Lung (tissue), 12 donors: ENCODE data around the gene AKAP13. TPM values are rescaled to one million over a fixed set of nuclear protein-coding genes. Genes with fewer than 3 reads are reported as not detected.
"Not testable (repeated sequence)": the region's sequence is repeated elsewhere in the genome, so short reads cannot be mapped to it uniquely, and the experiment has no call there.

Source experiments
- ATAC-seq: fragments of 200-7000 bp; cut with Tn5 transposase; one replicate; pipeline ENCODE4 v1.9.1; 2020; ENCODE audit warnings: moderate number of reproducible peaks; ENCODE audit not compliant: insufficient read depth, low FRiP score
- DNase-seq, 3 donors: peaks; one replicate each; pipeline ENCODE4 v3.0.0-alpha.2; 2013 to 2017
- H3K27ac ChIP-seq, 2 donors: one replicate each; pipeline ENCODE4 v1.5.1; 2013; ENCODE audit warnings: mild to moderate bottlenecking in 2 of 2, moderate library complexity in 2 of 2, control low read depth in 1 of 2, inconsistent platforms in 1 of 2, low read depth in 1 of 2, low read length in 1 of 2
- H3K27me3 ChIP-seq, 3 donors: one replicate each; pipeline ENCODE4 v1.5.1; 2013; ENCODE audit warnings: low read length in 2 of 3; ENCODE audit not compliant: control insufficient read depth in 3 of 3, insufficient read depth in 3 of 3
- H3K36me3 ChIP-seq, 4 donors: one replicate each; pipeline ENCODE4 v1.5.1; 2013; ENCODE audit warnings: low read length in 4 of 4, mild to moderate bottlenecking in 1 of 4, moderate library complexity in 1 of 4; ENCODE audit not compliant: control insufficient read depth in 4 of 4, insufficient read depth in 4 of 4
- H3K4me1 ChIP-seq, 5 donors: one replicate each; pipeline ENCODE4 v1.5.1; 2013; ENCODE audit warnings: low read length in 5 of 5, mild to moderate bottlenecking in 2 of 5, moderate library complexity in 1 of 5; ENCODE audit not compliant: control insufficient read depth in 5 of 5, insufficient read depth in 5 of 5
- H3K4me3 ChIP-seq: one replicate; pipeline ENCODE4 v1.5.1; 2013; ENCODE audit warnings: mild to moderate bottlenecking, control low read depth, moderate library complexity
- H3K9ac ChIP-seq, 2 donors: one replicate each; pipeline ENCODE4 v1.5.1; 2013; ENCODE audit warnings: low read length in 2 of 2, control low read depth in 1 of 2; ENCODE audit not compliant: insufficient read depth in 1 of 2
- H3K9me3 ChIP-seq, 4 donors: one replicate each; pipeline ENCODE4 v1.5.1; 2013; ENCODE audit warnings: low read length in 3 of 4, mild to moderate bottlenecking in 1 of 4, moderate library complexity in 1 of 4; ENCODE audit not compliant: control insufficient read depth in 4 of 4, insufficient read depth in 3 of 4
- CTCF ChIP-seq: IDR thresholded peaks from 2 replicates; pipeline ENCODE4 v1.5.1; 2012; ENCODE audit warnings: mild to moderate bottlenecking; ENCODE audit errors: control extremely low read depth, extremely low read depth
- WGBS, 2 donors: extraction: QIAGEN DNeasy Blood & Tissue Kit; methylation state at CpG; one replicate each; pipeline ENCODE4 v1.1.7; 2013; 5-methylcytosine and 5-hydroxymethylcytosine counted together
- polyA plus RNA-seq, 2 donors: library from polyadenylated mRNA; stranded (reverse); fragments of 200-250 nt; gene quantifications; one replicate each; pipeline ENCODE4 v1.2.1, GENCODE V29; 2013
- total RNA-seq, 2 donors: library from RNA; depleted of rRNA in 1 of 2; stranded (reverse); fragments of >200 nt in 1 of 2; gene quantifications; one replicate each; pipeline ENCODE4 v1.2.1, GENCODE V29; 2014 to 2021
- donor health status: control.
- donor health status: control.
- donor health status: Bipolar disorder and iron deficiency.
- donor health status: healthy.
- donor health status: DM: yes; HTN: yes; CAD: no.

Gene AKAP13
- total and polyA plus RNA-seq, 4 donors = 102 to 1,115 (median 259) TPM

GRCh38 chr15:85349062-85349461, 31.3 kb upstream of the AKAP13 start:
- H3K9ac ChIP-seq, ATAC-seq, H3K4me3 ChIP-seq, H3K36me3 ChIP-seq, H3K9me3 ChIP-seq, H3K27me3 ChIP-seq, DNase-seq: not testable (repeated sequence)
- H3K27ac ChIP-seq = peak overlapping the region in 1 of 2 donors; percentile 80
- 81 to 94% methylated on average over 3 to 4 of the region's 4 CpGs for WGBS, 2 donors
- H3K4me1 ChIP-seq = peaks cover 0 to 20% (median 6%) of the 10 kb centered on the region in 5 donors

DNA sequence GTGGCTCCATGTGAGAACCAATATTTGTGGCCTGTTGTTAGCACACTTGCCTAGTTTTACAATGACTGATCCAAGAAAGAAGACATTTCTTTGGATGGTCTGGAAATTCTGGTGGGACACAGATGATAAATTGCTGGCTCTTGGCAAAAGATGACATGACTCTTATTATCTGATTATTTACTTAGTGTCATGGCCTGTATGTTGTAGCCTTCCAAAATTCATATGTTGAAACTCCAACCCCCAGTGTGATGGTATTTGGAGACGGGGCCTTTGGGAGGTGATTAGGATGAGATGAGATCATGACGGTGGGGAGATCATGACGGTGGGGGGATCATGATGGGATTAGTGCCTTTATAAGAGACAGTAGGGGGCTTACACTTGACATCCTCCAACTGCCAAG, 30.0 kb upstream of the AKAP13 start:
- peak overlapping the region in 1 of 2 donors; percentile 76 for H3K27ac ChIP-seq
- no peak overlapping the region for H3K4me3 ChIP-seq
- H3K9ac ChIP-seq = no peak overlapping the region
- H3K9me3 ChIP-seq = no peaks in the 10 kb centered on the region
- H3K4me1 ChIP-seq = peaks cover 0 to 16% (median 6%) of the 10 kb centered on the region in 5 donors
- H3K27me3 ChIP-seq = no peaks in the 10 kb centered on the region
- DNase-seq (peak in 2 of 3 donors; percentile 73 to 82), ATAC-seq (no peak)
- no peaks in the 10 kb centered on the region for H3K36me3 ChIP-seq
- TF ChIP-seq CTCF = no peak
- WGBS, 2 donors = 81 to 96% methylated on average over 3 of the region's 3 CpGs

DNA sequence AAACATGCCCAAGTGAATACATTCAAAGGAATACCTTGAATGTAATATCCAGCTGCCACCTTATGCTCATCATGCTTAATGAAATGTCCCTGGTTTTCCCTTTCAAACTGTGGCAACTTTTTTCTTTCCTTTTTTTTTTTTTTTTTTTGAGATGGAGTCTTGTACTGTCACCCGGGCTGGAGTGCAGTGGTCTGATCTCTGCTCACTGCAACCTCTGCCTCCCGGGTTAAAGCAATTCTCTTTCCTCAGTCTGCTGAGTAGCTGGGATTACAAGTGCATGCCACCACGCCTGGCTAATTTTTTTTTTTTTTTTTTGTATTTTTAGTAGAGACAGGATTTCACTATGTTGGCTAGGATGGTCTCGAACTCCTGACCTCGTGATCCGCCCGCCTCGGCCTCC, 28.9 kb upstream of the AKAP13 start:
- H3K27ac ChIP-seq = peak overlapping the region in 1 of 2 donors; percentile 76
- not testable (repeated sequence) for H3K4me3 ChIP-seq, ATAC-seq, H3K36me3 ChIP-seq, DNase-seq, H3K9me3 ChIP-seq, H3K9ac ChIP-seq, H3K27me3 ChIP-seq
- 88 to 89% methylated on average over 8 of the region's 8 CpGs for WGBS, 2 donors
- H3K4me1 ChIP-seq = peaks cover 0 to 12% (median 6%) of the 10 kb centered on the region in 5 donors

GRCh38 chr15:85351965-85352364, 28.4 kb upstream of the AKAP13 start:
- Histone ChIP-seq H3K4me3 (no peak overlapping the region), H3K27me3 (no peaks in the 10 kb centered on the region), H3K36me3 (no peaks in the 10 kb centered on the region), H3K9ac (no peak overlapping the region), H3K4me1 (peaks cover 0 to 12% (median 6%) of the 10 kb centered on the region in 5 donors), H3K27ac (peak overlapping the region in 1 of 2 donors; percentile 76), H3K9me3 (no peaks in the 10 kb centered on the region)
- no peak for DNase-seq
- TF ChIP-seq CTCF = no peak
- ATAC-seq = no peak
- WGBS, 2 donors = 89 to 94% methylated on average over 4 of the region's 4 CpGs
